HG03097 (cell line): Measurements from ENCODE around the gene SLC22A12.

Experiments used
- ATAC-seq: cut with Tn5 transposase; IDR thresholded peaks from one replicate; pipeline ENCODE4 v1.9.1; 2021; ENCODE audit not compliant: unreplicated experiment, low FRiP score

Gene SLC22A12

DNA sequence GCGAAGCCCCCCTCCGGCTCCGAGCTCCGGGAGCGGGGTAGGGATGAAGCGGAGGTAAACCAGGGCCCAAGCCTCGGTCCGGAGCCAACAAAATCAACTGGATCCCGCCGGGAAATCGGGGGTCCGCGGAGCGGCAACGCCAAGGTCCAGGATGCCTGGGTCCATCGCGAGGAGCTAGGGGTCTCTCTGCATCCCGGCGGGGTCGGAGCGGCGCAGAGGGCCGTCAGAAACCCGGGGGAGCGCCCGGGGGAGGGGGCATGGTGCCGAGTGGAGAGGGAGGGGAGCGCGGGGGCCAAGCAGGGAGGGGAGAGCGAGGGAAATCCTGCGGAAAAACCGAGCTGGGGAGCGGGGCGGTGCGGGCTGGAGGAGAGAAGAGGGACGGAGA, 51.8 kb downstream of the SLC22A12 start:
- ATAC-seq, result no peak

DNA sequence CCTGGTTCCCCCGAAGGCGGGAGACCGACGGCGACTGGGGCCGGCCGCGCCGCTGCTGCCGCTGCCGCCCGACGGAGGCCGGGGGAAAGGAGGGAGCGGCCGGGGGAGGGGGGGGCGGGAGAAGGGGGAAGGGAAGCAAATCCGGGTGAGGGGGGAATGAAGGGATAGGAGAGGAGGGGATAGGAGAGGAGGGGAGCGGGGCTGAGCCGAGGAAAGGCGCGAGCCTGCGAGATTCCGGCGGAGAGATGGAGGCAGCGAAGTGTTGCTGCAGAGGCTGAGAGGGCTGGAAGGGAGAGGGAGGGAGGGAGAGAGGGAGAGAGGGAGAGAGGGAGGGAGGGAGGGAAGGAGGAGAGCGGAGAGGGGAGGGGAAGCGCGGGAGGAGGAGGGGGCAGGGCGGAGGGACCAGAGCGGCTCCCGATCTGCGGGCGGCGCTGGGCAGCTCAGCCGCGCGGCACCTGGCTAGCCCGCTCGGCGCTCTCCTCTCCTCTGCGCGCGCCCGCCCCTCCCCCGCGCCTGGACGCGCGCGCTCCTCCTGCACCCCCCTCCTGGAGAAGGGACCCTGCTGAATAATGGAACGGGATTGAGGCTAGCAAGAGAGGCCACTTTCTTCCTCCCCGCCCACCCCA, 52.3 kb downstream of the SLC22A12 start:
- ATAC-seq, result no peak

DNA sequence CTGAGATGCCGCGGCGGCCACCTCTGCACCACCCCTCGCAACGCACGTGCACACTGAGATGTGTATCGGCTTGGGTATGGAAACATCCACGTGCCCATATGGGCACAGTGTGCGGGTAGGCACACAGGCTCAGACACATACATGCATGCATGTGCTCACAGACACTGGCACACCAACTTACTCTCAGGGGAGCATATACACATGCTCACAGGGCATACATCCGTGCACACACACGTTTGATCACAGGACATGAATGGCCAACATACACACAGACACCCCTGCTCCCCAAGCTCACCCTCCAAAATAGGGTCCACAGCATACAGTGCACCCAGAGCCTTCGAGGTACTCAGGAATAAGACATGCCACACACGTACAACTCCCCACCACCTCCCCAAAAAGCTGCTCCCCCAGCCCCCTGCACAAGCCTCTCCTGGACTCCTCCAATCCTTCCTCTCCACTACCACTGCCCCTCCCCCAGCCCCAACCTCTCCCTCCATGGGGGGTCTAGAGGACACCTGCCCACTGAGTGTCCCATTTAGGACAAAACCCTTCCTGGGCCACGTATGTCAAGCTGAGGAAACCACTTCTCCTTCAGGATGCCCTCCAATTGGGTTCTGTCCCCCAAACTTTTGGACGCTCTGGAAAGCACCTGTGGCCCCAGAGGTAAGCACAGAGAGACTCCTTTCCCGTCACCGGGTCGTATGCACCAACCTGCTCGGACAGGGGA, 53.1 kb downstream of the SLC22A12 start:
- ATAC-seq, result no peak

DNA sequence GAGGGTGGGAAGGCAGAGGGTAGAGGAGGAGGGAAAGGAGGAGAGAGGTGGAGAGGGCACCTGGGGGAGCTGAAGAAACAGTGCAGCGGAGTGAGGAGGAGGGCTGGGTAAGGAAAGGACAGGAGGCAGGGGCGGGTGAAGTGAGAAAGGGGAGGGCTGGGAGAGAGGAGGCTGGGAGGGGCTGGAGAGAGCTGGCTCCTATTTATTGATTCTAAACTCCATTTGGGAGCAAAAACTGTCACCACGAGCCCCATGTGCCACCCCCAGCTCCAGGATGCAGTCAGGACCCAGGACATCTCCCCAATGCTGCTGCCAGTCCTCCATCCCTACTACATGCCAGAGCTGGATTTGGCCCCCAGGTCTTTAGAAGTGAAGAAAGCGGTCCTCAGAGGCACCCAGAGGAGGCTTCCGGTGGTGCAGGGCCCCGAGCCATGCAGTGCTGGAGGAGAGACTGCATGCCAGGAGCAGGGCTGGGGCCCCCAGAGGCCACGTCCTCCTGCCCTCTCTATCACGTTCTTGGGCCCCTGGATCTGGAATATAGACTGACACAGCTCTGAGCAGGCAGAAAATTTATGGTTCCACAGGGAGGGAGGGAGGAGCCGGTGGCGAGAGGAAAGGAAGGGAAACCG, 53.7 kb downstream of the SLC22A12 start:
- ATAC-seq, result no peak

DNA sequence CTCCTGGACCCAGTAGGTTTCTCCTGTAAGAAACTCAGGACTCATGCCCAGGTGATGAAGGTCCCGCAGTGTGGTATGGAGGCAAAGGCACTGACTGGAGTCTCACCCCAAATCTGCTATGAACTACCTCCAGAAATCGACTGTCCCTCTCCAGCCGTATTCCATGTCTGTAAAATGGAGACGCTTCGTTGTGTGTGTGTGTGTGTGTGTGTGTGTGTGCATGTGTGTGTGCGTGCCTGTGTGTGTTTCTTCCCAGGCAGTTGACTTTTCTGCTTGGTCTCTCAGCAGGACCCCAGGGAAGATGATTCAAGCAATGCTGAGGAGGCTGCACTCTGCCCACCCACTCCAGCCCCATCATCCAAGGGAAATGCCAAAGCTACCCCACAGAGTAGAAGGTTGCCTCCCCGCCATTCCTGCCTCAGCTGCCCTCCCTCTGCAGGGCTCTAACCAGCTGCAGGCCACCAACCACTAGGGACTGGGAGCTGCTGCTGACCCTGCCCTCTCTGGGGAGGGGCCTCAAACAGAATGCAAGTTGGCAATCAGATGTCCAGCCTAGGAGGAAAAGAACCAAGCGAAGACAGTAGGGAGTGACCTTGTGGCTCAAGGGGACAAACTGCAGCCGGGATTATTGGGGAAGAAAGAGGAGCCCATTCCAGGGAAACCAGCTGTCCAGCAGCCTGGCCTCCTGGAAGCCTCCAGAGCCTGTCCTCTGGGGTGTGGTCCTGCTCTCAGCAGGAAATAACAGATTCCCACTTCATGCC, 56.2 kb downstream of the SLC22A12 start:
- ATAC-seq, result no peak

DNA sequence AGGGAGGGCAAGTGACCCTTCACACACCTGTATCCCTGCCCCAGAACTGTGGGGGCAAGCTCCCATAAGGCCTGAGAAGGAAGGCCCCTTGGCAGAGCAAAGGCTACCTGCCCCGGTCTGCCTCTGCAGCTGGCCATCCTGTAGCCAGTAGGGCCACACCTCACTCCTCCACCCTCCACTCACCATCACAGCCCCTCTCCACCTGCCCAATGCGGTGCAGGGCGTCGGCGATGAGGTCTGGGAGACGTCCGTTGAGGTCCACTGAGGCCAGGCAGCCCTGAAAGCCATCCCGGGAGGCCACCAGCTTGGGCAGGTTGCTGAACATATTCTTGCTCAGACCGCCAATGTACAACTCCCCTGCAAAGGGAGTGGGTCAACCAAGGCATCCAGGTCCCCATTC, 57.5 kb downstream of the SLC22A12 start:
- ATAC-seq, result no peak

DNA sequence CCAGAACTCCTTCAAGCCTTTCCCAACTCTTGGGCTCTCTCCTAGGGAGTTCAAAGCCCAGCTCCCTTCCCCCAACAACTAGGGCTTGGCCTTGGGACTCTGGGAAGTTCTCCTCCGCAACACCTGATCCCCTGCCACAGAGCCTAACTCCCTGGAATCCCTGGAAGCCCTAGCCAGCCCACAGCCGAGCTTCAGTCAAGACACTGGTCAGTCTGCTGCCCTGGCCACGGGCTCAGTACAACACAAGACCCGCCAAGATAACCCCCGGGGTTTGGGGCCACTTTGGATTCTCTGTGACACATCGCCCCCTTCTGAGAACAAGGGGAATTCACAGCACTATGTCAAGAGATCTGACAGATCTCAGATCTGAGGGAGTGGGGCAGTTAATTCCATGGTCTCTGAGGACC, 58.3 kb downstream of the SLC22A12 start:
- no peak for ATAC-seq

DNA sequence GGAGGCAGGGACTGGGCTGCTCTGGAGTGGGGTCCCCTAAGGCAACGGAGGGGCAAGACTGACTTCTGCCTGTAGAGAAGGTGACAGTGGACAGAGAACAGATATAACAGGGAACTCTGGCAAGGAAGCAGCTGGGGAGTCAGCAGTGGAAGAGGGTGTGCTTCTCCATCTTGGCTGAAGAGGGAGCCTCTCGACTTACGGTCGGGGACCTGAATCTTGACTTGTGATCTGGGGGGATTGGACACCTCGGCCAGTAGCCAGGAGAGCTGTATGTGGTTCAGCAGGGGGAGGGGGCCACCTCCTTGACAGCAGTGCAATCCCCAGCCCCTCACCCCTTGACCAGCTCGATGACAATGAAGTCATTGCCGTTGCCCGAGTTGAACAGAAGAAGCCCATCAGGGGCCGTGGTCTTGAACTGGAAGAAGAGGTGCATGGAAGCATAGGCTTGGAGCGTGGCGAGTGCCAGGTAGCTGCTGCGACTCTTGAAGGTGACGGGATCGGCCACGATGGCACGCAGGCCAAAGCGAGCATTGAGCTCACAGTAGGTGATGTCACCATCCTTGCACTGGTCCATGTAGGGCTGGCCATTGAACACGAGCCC, 60.0 kb downstream of the SLC22A12 start:
- no peak for ATAC-seq
